Left ventricle myocardium inferior (tissue), 1 donor: Measurements from ENCODE around the gene MYO1A. TPM values are rescaled to one million over a fixed set of nuclear protein-coding genes. Genes with fewer than 3 reads are reported as not detected.

Source experiments
- DNase-seq: peaks from one replicate; pipeline ENCODE4 v3.0.0-alpha.2; 2020
- H3K27ac ChIP-seq: fragments of 200-600 bp; replicated peaks from 2 replicates; pipeline ENCODE4 v1.8.0; 2021
- H3K27me3 ChIP-seq: fragments of 200-600 bp; 2 replicates; pipeline ENCODE4 v1.8.0; 2021; ENCODE audit warnings: low read depth
- H3K36me3 ChIP-seq: fragments of 200-600 bp; 2 replicates; pipeline ENCODE4 v1.8.0; 2021
- H3K4me1 ChIP-seq: fragments of 200-600 bp; 2 replicates; pipeline ENCODE4 v1.8.0; 2021
- H3K4me3 ChIP-seq: fragments of 200-600 bp; 2 replicates; pipeline ENCODE4 v1.8.0; 2021; ENCODE audit warnings: mild to moderate bottlenecking, moderate library complexity
- H3K9me3 ChIP-seq: fragments of 200-600 bp; replicated peaks from 2 replicates; pipeline ENCODE4 v1.8.0; 2021
- intact Hi-C: fragments of 100-400 bp; cut with micrococcal nuclease; formaldehyde crosslinking; loops from one replicate; pipeline ENCODE4 v1.11.0; 2022
- total RNA-seq: library from RNA; stranded (reverse); fragmentation: NEBNext Ultra II Directional; extraction: Animal tissue kit (Norgen Biotek cat#: 25700); gene quantifications from one replicate; pipeline ENCODE4 v1.2.1, GENCODE V29; 2021
- TF ChIP-seq, protein P1 (sequence below): fragments of 200-600 bp; IDR thresholded peaks from 2 replicates; pipeline ENCODE4 v1.8.0; 2021; ENCODE audit warnings: antibody characterized with exemption, mild to moderate bottlenecking, borderline replicate concordance
- donor health status: DM: no; HTN: yes; CAD: no; lungs with severe emphysema.

MYO1A gene
- total RNA-seq, 1 donor from 2014 or later, result not detected

GRCh38 chr12:57003395-57003794, 46.5 kb downstream of the MYO1A start:
- no peaks in the 10 kb centered on the region for H3K9me3 ChIP-seq
- TF ChIP-seq, protein P1, sequence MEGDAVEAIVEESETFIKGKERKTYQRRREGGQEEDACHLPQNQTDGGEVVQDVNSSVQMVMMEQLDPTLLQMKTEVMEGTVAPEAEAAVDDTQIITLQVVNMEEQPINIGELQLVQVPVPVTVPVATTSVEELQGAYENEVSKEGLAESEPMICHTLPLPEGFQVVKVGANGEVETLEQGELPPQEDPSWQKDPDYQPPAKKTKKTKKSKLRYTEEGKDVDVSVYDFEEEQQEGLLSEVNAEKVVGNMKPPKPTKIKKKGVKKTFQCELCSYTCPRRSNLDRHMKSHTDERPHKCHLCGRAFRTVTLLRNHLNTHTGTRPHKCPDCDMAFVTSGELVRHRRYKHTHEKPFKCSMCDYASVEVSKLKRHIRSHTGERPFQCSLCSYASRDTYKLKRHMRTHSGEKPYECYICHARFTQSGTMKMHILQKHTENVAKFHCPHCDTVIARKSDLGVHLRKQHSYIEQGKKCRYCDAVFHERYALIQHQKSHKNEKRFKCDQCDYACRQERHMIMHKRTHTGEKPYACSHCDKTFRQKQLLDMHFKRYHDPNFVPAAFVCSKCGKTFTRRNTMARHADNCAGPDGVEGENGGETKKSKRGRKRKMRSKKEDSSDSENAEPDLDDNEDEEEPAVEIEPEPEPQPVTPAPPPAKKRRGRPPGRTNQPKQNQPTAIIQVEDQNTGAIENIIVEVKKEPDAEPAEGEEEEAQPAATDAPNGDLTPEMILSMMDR, result no peak
- no peak for DNase-seq
- peaks cover 43% of the 10 kb centered on the region for H3K36me3 ChIP-seq
- no peaks in the 10 kb centered on the region for H3K27me3 ChIP-seq
- no peak overlapping the region for H3K4me3 ChIP-seq
- H3K4me1 ChIP-seq, result peaks cover 46% of the 10 kb centered on the region
- intact Hi-C loops, result no loop called here
- H3K27ac ChIP-seq, result no peak overlapping the region

GRCh38 chr12:57001448-57001906, 48.5 kb downstream of the MYO1A start:
- TF ChIP-seq, protein P1, result peak; percentile 76
- intact Hi-C loops, result no loop called here
- Histone ChIP-seq H3K4me3 (no peak overlapping the region), H3K27me3 (no peaks in the 10 kb centered on the region), H3K36me3 (peaks cover 46% of the 10 kb centered on the region), H3K9me3 (no peaks in the 10 kb centered on the region), H3K4me1 (peaks cover 34% of the 10 kb centered on the region), H3K27ac (no peak overlapping the region)
- DNase-seq, result peak; percentile 55

- Histone ChIP-seq H3K36me3 (peaks cover 49% of the 10 kb centered on the region), H3K4me1 (peaks cover 25% of the 10 kb centered on the region), H3K9me3 (no peaks in the 10 kb centered on the region), H3K4me3 (no peak overlapping the region), H3K27ac (no peak overlapping the region), H3K27me3 (no peaks in the 10 kb centered on the region)
- TF ChIP-seq, protein P1, result no peak
- DNase-seq, result no peak
- intact Hi-C loops, result no loop called here
These were observed 49.5 kb downstream of the MYO1A start for GRCh38 chr12:57000393-57000792.

DNA sequence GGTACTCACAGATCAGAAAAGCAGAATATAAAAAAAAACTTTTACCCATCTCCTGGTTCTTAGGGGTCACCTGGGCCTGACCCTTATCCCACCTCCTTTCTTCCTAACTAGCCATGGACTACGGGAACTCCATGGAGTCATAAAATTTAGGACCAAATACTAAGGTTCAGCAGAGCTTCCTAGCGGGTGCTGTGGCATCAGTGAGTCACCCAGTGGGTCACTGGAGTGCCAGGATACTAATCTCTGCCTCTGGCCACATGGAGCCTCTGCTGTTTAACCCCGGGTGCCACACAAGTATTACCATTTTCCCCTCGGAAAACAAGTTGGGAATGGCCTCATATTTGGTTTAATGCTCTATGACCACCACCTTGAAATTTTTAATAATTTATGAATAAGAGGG, 50.5 kb downstream of the MYO1A start:
- Histone ChIP-seq H3K36me3 (peaks cover 49% of the 10 kb centered on the region), H3K27ac (no peak overlapping the region), H3K9me3 (no peaks in the 10 kb centered on the region), H3K27me3 (no peaks in the 10 kb centered on the region), H3K4me3 (no peak overlapping the region), H3K4me1 (peaks cover 16% of the 10 kb centered on the region)
- intact Hi-C loops, result no loop called here
- no peak for DNase-seq
- TF ChIP-seq, protein P1, result no peak

GRCh38 chr12:56998981-56999380, 50.9 kb downstream of the MYO1A start:
- peaks cover 14% of the 10 kb centered on the region for H3K4me1 ChIP-seq
- H3K36me3 ChIP-seq, result peaks cover 45% of the 10 kb centered on the region
- no peak overlapping the region for H3K27ac ChIP-seq
- TF ChIP-seq, protein P1, result no peak
- no peak for DNase-seq
- no peaks in the 10 kb centered on the region for H3K27me3 ChIP-seq
- intact Hi-C loops, result no loop called here
- no peaks in the 10 kb centered on the region for H3K9me3 ChIP-seq
- no peak overlapping the region for H3K4me3 ChIP-seq

- no peak for DNase-seq
- Histone ChIP-seq H3K36me3 (peaks cover 38% of the 10 kb centered on the region), H3K4me1 (peaks cover 14% of the 10 kb centered on the region), H3K27me3 (no peaks in the 10 kb centered on the region), H3K9me3 (no peaks in the 10 kb centered on the region), H3K27ac (no peak overlapping the region), H3K4me3 (no peak overlapping the region)
- intact Hi-C loops, result no loop called here
- TF ChIP-seq, protein P1, result no peak
These were observed 51.6 kb downstream of the MYO1A start for GRCh38 chr12:56998316-56998715.
